ENCODE data around the gene AXL.
"Not testable (repeated sequence)": the region's sequence is repeated elsewhere in the genome, so short reads cannot be mapped to it uniquely, and the experiment has no call there.

The AXL gene

GRCh38 chr19:41226053-41226873, 7.2 kb downstream of the AXL start:
- Histone ChIP-seq H3K27me3 (ENCODE audit: control insufficient read depth in 1 of 2, insufficient read depth in 2 of 2, low read length in 2 of 2) (no peaks in the 10 kb centered on the region), H3K4me1 (ENCODE audit: control insufficient read depth, insufficient read depth, low read length) (peaks cover 30% of the 10 kb centered on the region), H3K27ac (ENCODE audit: low read length) (peak overlapping the region; percentile 89), H3K36me3 (ENCODE audit: control insufficient read depth in 2 of 2, insufficient read depth in 2 of 2, low read length in 2 of 2) (peaks cover 1 to 8% of the 10 kb centered on the region in 2 donors), H3K9ac (ENCODE audit: low read length in 2 of 2) (peak overlapping the region; percentile 24 to 75), H3K9me3 (ENCODE audit: control insufficient read depth in 2 of 2, low read length in 2 of 2) (no peaks in the 10 kb centered on the region), H3K4me3 (ENCODE audit: low read length in 2 of 2) (peak overlapping the region; percentile 78 to 86)

GRCh38 chr19:41226874-41227390, 7.9 kb downstream of the AXL start:
- peak overlapping the region; percentile 78 to 86 for H3K4me3 ChIP-seq (ENCODE audit: low read length in 2 of 2)
- peak overlapping the region; percentile 89 for H3K27ac ChIP-seq (ENCODE audit: low read length)
- H3K9me3 ChIP-seq (ENCODE audit: control insufficient read depth in 2 of 2, low read length in 2 of 2): no peaks in the 10 kb centered on the region
- H3K27me3 ChIP-seq (ENCODE audit: control insufficient read depth in 1 of 2, insufficient read depth in 2 of 2, low read length in 2 of 2): no peaks in the 10 kb centered on the region
- H3K9ac ChIP-seq (ENCODE audit: low read length in 2 of 2): peak overlapping the region; percentile 24 to 75
- peaks cover 4 to 5% of the 10 kb centered on the region in 2 donors for H3K36me3 ChIP-seq (ENCODE audit: control insufficient read depth in 2 of 2, insufficient read depth in 2 of 2, low read length in 2 of 2)
- peaks cover 26% of the 10 kb centered on the region for H3K4me1 ChIP-seq (ENCODE audit: control insufficient read depth, insufficient read depth, low read length)

- Histone ChIP-seq H3K9ac (ENCODE audit: low read length in 2 of 2) (no peak overlapping the region), H3K36me3 (ENCODE audit: control insufficient read depth in 2 of 2, insufficient read depth in 2 of 2, low read length in 2 of 2) (peaks cover 8 to 9% of the 10 kb centered on the region in 2 donors), H3K27me3 (ENCODE audit: control insufficient read depth in 1 of 2, insufficient read depth in 2 of 2, low read length in 2 of 2) (no peaks in the 10 kb centered on the region), H3K4me1 (ENCODE audit: control insufficient read depth, insufficient read depth, low read length) (peaks cover 22% of the 10 kb centered on the region), H3K27ac (ENCODE audit: low read length) (peak overlapping the region; percentile 6), H3K9me3 (ENCODE audit: control insufficient read depth in 2 of 2, low read length in 2 of 2) (no peaks in the 10 kb centered on the region), H3K4me3 (ENCODE audit: low read length in 2 of 2) (no peak overlapping the region)
Observed at GRCh38 chr19:41228486-41228885, 9.5 kb downstream of the AXL start.

GRCh38 chr19:41229338-41229737, 10.3 kb downstream of the AXL start:
- not testable (repeated sequence) for H3K9me3 ChIP-seq (ENCODE audit: control insufficient read depth in 2 of 2, low read length in 2 of 2); H3K27ac ChIP-seq (ENCODE audit: low read length); H3K4me3 ChIP-seq (ENCODE audit: low read length in 2 of 2); H3K9ac ChIP-seq (ENCODE audit: low read length in 2 of 2); H3K27me3 ChIP-seq (ENCODE audit: control insufficient read depth in 1 of 2, insufficient read depth in 2 of 2, low read length in 2 of 2)
- H3K4me1 ChIP-seq (ENCODE audit: control insufficient read depth, insufficient read depth, low read length): peaks cover 18% of the 10 kb centered on the region
- peaks cover 16% of the 10 kb centered on the region in 2 donors for H3K36me3 ChIP-seq (ENCODE audit: control insufficient read depth in 2 of 2, insufficient read depth in 2 of 2, low read length in 2 of 2)

- H3K36me3 ChIP-seq (ENCODE audit: control insufficient read depth in 2 of 2, insufficient read depth in 2 of 2, low read length in 2 of 2): peaks cover 20% of the 10 kb centered on the region in 2 donors
- peak overlapping the region in 1 of 2 donors; percentile 16 for H3K9ac ChIP-seq (ENCODE audit: low read length in 2 of 2)
- no peak overlapping the region for H3K27ac ChIP-seq (ENCODE audit: low read length)
- no peaks in the 10 kb centered on the region for H3K9me3 ChIP-seq (ENCODE audit: control insufficient read depth in 2 of 2, low read length in 2 of 2)
- no peak overlapping the region for H3K4me3 ChIP-seq (ENCODE audit: low read length in 2 of 2)
- no peaks in the 10 kb centered on the region for H3K27me3 ChIP-seq (ENCODE audit: control insufficient read depth in 1 of 2, insufficient read depth in 2 of 2, low read length in 2 of 2)
- H3K4me1 ChIP-seq (ENCODE audit: control insufficient read depth, insufficient read depth, low read length): peaks cover 16% of the 10 kb centered on the region
Observed at GRCh38 chr19:41230067-41230857, 11.2 kb downstream of the AXL start.

GRCh38 chr19:41232686-41233085, 13.7 kb downstream of the AXL start:
- Histone ChIP-seq H3K9ac (ENCODE audit: low read length in 2 of 2) (no peak overlapping the region), H3K27ac (ENCODE audit: low read length) (no peak overlapping the region), H3K9me3 (ENCODE audit: control insufficient read depth in 2 of 2, low read length in 2 of 2) (no peaks in the 10 kb centered on the region), H3K4me3 (ENCODE audit: low read length in 2 of 2) (no peak overlapping the region), H3K4me1 (ENCODE audit: control insufficient read depth, insufficient read depth, low read length) (no peaks in the 10 kb centered on the region), H3K36me3 (ENCODE audit: control insufficient read depth in 2 of 2, insufficient read depth in 2 of 2, low read length in 2 of 2) (peaks cover 26 to 30% of the 10 kb centered on the region in 2 donors), H3K27me3 (ENCODE audit: control insufficient read depth in 1 of 2, insufficient read depth in 2 of 2, low read length in 2 of 2) (no peaks in the 10 kb centered on the region)

- H3K36me3 ChIP-seq (ENCODE audit: control insufficient read depth in 2 of 2, insufficient read depth in 2 of 2, low read length in 2 of 2): peaks cover 37 to 40% of the 10 kb centered on the region in 2 donors
- H3K4me1 ChIP-seq (ENCODE audit: control insufficient read depth, insufficient read depth, low read length): no peaks in the 10 kb centered on the region
- no peaks in the 10 kb centered on the region for H3K27me3 ChIP-seq (ENCODE audit: control insufficient read depth in 1 of 2, insufficient read depth in 2 of 2, low read length in 2 of 2)
- no peak overlapping the region for H3K9ac ChIP-seq (ENCODE audit: low read length in 2 of 2)
- H3K4me3 ChIP-seq (ENCODE audit: low read length in 2 of 2): no peak overlapping the region
- H3K27ac ChIP-seq (ENCODE audit: low read length): no peak overlapping the region
- H3K9me3 ChIP-seq (ENCODE audit: control insufficient read depth in 2 of 2, low read length in 2 of 2): no peaks in the 10 kb centered on the region
Observed at GRCh38 chr19:41233748-41234240, 14.8 kb downstream of the AXL start.

- H3K4me3 ChIP-seq (ENCODE audit: low read length in 2 of 2): no peak overlapping the region
- no peak overlapping the region for H3K9ac ChIP-seq (ENCODE audit: low read length in 2 of 2)
- no peaks in the 10 kb centered on the region for H3K9me3 ChIP-seq (ENCODE audit: control insufficient read depth in 2 of 2, low read length in 2 of 2)
- no peaks in the 10 kb centered on the region for H3K27me3 ChIP-seq (ENCODE audit: control insufficient read depth in 1 of 2, insufficient read depth in 2 of 2, low read length in 2 of 2)
- no peaks in the 10 kb centered on the region for H3K4me1 ChIP-seq (ENCODE audit: control insufficient read depth, insufficient read depth, low read length)
- no peak overlapping the region for H3K27ac ChIP-seq (ENCODE audit: low read length)
- peaks cover 46 to 49% of the 10 kb centered on the region in 2 donors for H3K36me3 ChIP-seq (ENCODE audit: control insufficient read depth in 2 of 2, insufficient read depth in 2 of 2, low read length in 2 of 2)
Observed at GRCh38 chr19:41234512-41235168, 15.6 kb downstream of the AXL start.

- Histone ChIP-seq H3K36me3 (ENCODE audit: control insufficient read depth in 2 of 2, insufficient read depth in 2 of 2, low read length in 2 of 2) (peaks cover 52% of the 10 kb centered on the region in 2 donors), H3K4me1 (ENCODE audit: control insufficient read depth, insufficient read depth, low read length) (no peaks in the 10 kb centered on the region), H3K9me3 (ENCODE audit: control insufficient read depth in 2 of 2, low read length in 2 of 2) (no peaks in the 10 kb centered on the region), H3K27ac (ENCODE audit: low read length) (no peak overlapping the region), H3K4me3 (ENCODE audit: low read length in 2 of 2) (no peak overlapping the region), H3K9ac (ENCODE audit: low read length in 2 of 2) (no peak overlapping the region), H3K27me3 (ENCODE audit: control insufficient read depth in 1 of 2, insufficient read depth in 2 of 2, low read length in 2 of 2) (no peaks in the 10 kb centered on the region)
Observed at GRCh38 chr19:41235480-41235879, 16.5 kb downstream of the AXL start.

GRCh38 chr19:41238244-41238643, 19.2 kb downstream of the AXL start:
- Histone ChIP-seq H3K27ac (ENCODE audit: low read length) (no peak overlapping the region), H3K4me3 (ENCODE audit: low read length in 2 of 2) (no peak overlapping the region), H3K9me3 (ENCODE audit: control insufficient read depth in 2 of 2, low read length in 2 of 2) (no peaks in the 10 kb centered on the region), H3K9ac (ENCODE audit: low read length in 2 of 2) (no peak overlapping the region), H3K36me3 (ENCODE audit: control insufficient read depth in 2 of 2, insufficient read depth in 2 of 2, low read length in 2 of 2) (peaks cover 63% of the 10 kb centered on the region in 2 donors), H3K27me3 (ENCODE audit: control insufficient read depth in 1 of 2, insufficient read depth in 2 of 2, low read length in 2 of 2) (no peaks in the 10 kb centered on the region), H3K4me1 (ENCODE audit: control insufficient read depth, insufficient read depth, low read length) (no peaks in the 10 kb centered on the region)

Measured in stomach smooth muscle (tissue), 2 donors.